K562 (cell line): ENCODE data around the gene NFATC2. TPM values are rescaled to one million over a fixed set of nuclear protein-coding genes. Genes with fewer than 3 reads are reported as not detected.
A peak's percentile ranks its signal among the peaks of the same experiment; 100 is the strongest.

ENCODE experiments used
- ATAC-seq: fragments of 200-7000 bp; cut with Tn5 transposase; 3 replicates; pipeline ENCODE4 v1.9.1; 2020; ENCODE audit warnings: moderate library complexity
- BruUV-seq: library from RNA; stranded (reverse); fragments of 400-500 nt; replicated peaks from 2 replicates; lab custom pipeline; 2021; lab: Mats Ljungman, UMichigan
- CTCF ChIA-PET: fragments of 300-600 bp; formaldehyde crosslinking; extraction: SDS; loops from one replicate; lab custom pipeline; 2021; ENCODE audit warnings: low intra/inter-chr PET ratio; lab: Yijun Ruan, JAX
- POLR2A ChIA-PET: fragments of 300-600, 350-650 bp; sonication (Branson Sonifier 250); formaldehyde crosslinking; extraction: SDS; loops from one replicate; lab custom pipeline; 2021; ENCODE audit warnings: antibody characterized with exemption, inconsistent platforms; lab: Yijun Ruan, JAX
- DNase-seq, 4 experiments: peaks; one replicate each; pipeline versions ENCODE4 v3.0.0 to v3.0.0-alpha.2; 2011 to 2018; ENCODE audit warnings: low spot score in 3 of 4, mixed read lengths in 3 of 4; ENCODE audit errors: extremely low read depth in 1 of 4
- FAIRE-seq: peaks from 2 replicates; lab custom pipeline; 2011; peaks lifted over from hg19 to GRCh38; lab: Jason Lieb, UNC
- H2AFZ ChIP-seq: 2 replicates; pipeline ENCODE4 v1.6.0; 2011; ENCODE audit warnings: low read depth, low read length, control low read depth, inconsistent platforms
- H3K27ac ChIP-seq: fragments of 200-600 bp; 3 replicates; pipeline ENCODE4 v1.8.0; 2011; ENCODE audit warnings: low read depth, mild to moderate bottlenecking, control low read depth, inconsistent platforms, low read length, moderate library complexity, mixed read lengths; ENCODE audit errors: extremely low read depth
- H3K27me3 ChIP-seq, 2 experiments: fragments of 300-600 bp in 1 of 2; 2 replicates in 1 of 2; 3 replicates in 1 of 2; pipeline versions ENCODE4 v1.6.0 to v1.8.0; 2011; ENCODE audit warnings: inconsistent platforms in 2 of 2, low read length in 2 of 2, mild to moderate bottlenecking in 1 of 2, mixed read lengths in 1 of 2, moderate library complexity in 1 of 2; ENCODE audit not compliant: control insufficient read depth in 2 of 2, insufficient read depth in 2 of 2
- H3K36me3 ChIP-seq: fragments of 300-600 bp; 3 replicates; pipeline ENCODE4 v1.8.0; 2011; ENCODE audit warnings: mild to moderate bottlenecking, low read length, inconsistent platforms; ENCODE audit not compliant: control insufficient read depth, insufficient read depth
- H3K4me1 ChIP-seq, 2 experiments: fragments of 200-600 bp in 1 of 2; replicated peaks in 1 of 2; 2 replicates in 1 of 2; 3 replicates in 1 of 2; pipeline versions ENCODE4 v1.5.1 to v1.8.0; 2011; ENCODE audit warnings: inconsistent platforms in 2 of 2, low read length in 2 of 2, mild to moderate bottlenecking in 1 of 2, mixed read lengths in 1 of 2, moderate library complexity in 1 of 2; ENCODE audit not compliant: control insufficient read depth in 2 of 2, insufficient read depth in 2 of 2
- H3K4me2 ChIP-seq: 2 replicates; pipeline ENCODE4 v1.6.1; 2011; ENCODE audit warnings: low read length, control low read depth, inconsistent platforms, mixed read lengths; ENCODE audit not compliant: insufficient read depth
- H3K4me3 ChIP-seq: fragments of 200-600 bp; sonication (generic), shearing (Covaris generic); 2 replicates; pipeline ENCODE4 v1.5.1; 2016; ENCODE audit warnings: control low read depth, inconsistent platforms
- H3K79me2 ChIP-seq: fragments of 200-600 bp; 3 replicates; pipeline ENCODE4 v1.8.0; 2011; ENCODE audit warnings: low read length, inconsistent platforms; ENCODE audit not compliant: control insufficient read depth, insufficient read depth
- H3K9ac ChIP-seq, 2 experiments: 2 replicates each; pipeline versions ENCODE4 v1.6.0 to v1.6.1; 2011; ENCODE audit warnings: low read depth in 2 of 2, low read length in 2 of 2, control low read depth in 1 of 2, inconsistent platforms in 1 of 2, mild to moderate bottlenecking in 1 of 2, mixed read lengths in 1 of 2; ENCODE audit not compliant: insufficient read depth in 1 of 2
- H3K9me1 ChIP-seq: one replicate; pipeline ENCODE4 v1.6.0; 2011; ENCODE audit warnings: inconsistent platforms, mild to moderate bottlenecking, low read length, moderate library complexity; ENCODE audit not compliant: control insufficient read depth, insufficient read depth
- H3K9me3 ChIP-seq: replicated peaks from 2 replicates; pipeline ENCODE4 v1.5.1; 2011; ENCODE audit warnings: low read depth, low read length, inconsistent platforms; ENCODE audit not compliant: control insufficient read depth, insufficient read depth
- H4K20me1 ChIP-seq: replicated peaks from 2 replicates; pipeline ENCODE4 v1.6.1; 2011; ENCODE audit warnings: low read length, inconsistent platforms, mixed read lengths; ENCODE audit not compliant: control insufficient read depth, insufficient read depth
- ARID4B ChIP-seq: sonication (generic); formaldehyde crosslinking; IDR thresholded peaks from 2 replicates; pipeline ENCODE4 v1.8.0; 2022; ENCODE audit warnings: mild to moderate bottlenecking, missing genetic modification reagents
- C11orf30 ChIP-seq: fragments of 450-650 bp; IDR thresholded peaks from 2 replicates; pipeline ENCODE4 v1.6.1; 2016; ENCODE audit warnings: low read depth, mild to moderate bottlenecking
- CBFA2T3 ChIP-seq: fragments of 450-650 bp; IDR thresholded peaks from 2 replicates; pipeline ENCODE4 v1.6.1; 2017
- CTBP1 ChIP-seq: fragments of 450-650 bp; IDR thresholded peaks from 2 replicates; pipeline ENCODE4 v1.6.1; 2016; ENCODE audit warnings: borderline replicate concordance
- HMGN3 ChIP-seq: IDR thresholded peaks from 2 replicates; pipeline ENCODE4 v1.6.1; 2011; ENCODE audit warnings: borderline replicate concordance, low read depth, mild to moderate bottlenecking, mixed read lengths, low read length; ENCODE audit not compliant: insufficient read length; ENCODE audit errors: extremely low read depth
- MXI1 ChIP-seq: IDR thresholded peaks from 2 replicates; pipeline ENCODE4 v1.6.1; 2011; ENCODE audit warnings: low read depth, mild to moderate bottlenecking, improper control_type of control experiment, low read length
- SMARCB1 ChIP-seq: IDR thresholded peaks from 2 replicates; pipeline ENCODE4 v1.6.1; 2011; ENCODE audit warnings: improper control_type of control experiment, low read depth; ENCODE audit not compliant: insufficient read length
- SPI1 ChIP-seq: IDR thresholded peaks from 2 replicates; pipeline ENCODE4 v1.6.1; 2011; ENCODE audit warnings: low read depth, low read length, control low read depth, borderline replicate concordance
- SREBF1 ChIP-seq: fragments of 150-350 bp; IDR thresholded peaks from 2 replicates; pipeline ENCODE4 v1.6.1; 2014; ENCODE audit warnings: antibody characterized with exemption, low read depth, low read length, borderline replicate concordance
- SRSF3 ChIP-seq: fragments of 200-400 bp; formaldehyde crosslinking; IDR thresholded peaks from 2 replicates; pipeline ENCODE4 v1.6.1; 2016; ENCODE audit warnings: mild to moderate bottlenecking, low read length, moderate library complexity; ENCODE audit not compliant: insufficient read depth
- TFAP4 ChIP-seq: sonication (generic); formaldehyde crosslinking; IDR thresholded peaks from 2 replicates; pipeline ENCODE4 v1.8.0; 2022; ENCODE audit warnings: missing genetic modification reagents, mild to moderate bottlenecking, moderate library complexity, borderline replicate concordance
- ZBTB7A ChIP-seq: IDR thresholded peaks from 2 replicates; pipeline ENCODE4 v1.6.1; 2011; ENCODE audit warnings: low read depth, mild to moderate bottlenecking, low read length, moderate library complexity, borderline replicate concordance; ENCODE audit not compliant: control insufficient read depth
- ZNF639 ChIP-seq, 2 experiments: fragments of 200-800 bp in 1 of 2; sonication (Bioruptor generic) in 1 of 2; sonication (generic) in 1 of 2; formaldehyde crosslinking in 1 of 2; IDR thresholded peaks in 1 of 2; conservative IDR thresholded peaks in 1 of 2; 2 replicates each; pipeline versions ENCODE4 v1.5.0 to v1.6.1; 2016 to 2020; ENCODE audit warnings: missing compliant biosample characterization in 1 of 2, missing genetic modification characterization in 1 of 2, missing genetic modification reagents in 1 of 2
- ZNF740 ChIP-seq, 3 experiments: fragments of 200-800 bp in 1 of 3; sonication (Bioruptor generic) in 1 of 3; sonication (generic) in 1 of 3; formaldehyde crosslinking in 1 of 3; IDR thresholded peaks; 2 replicates each; pipeline versions ENCODE4 v1.6.1 to v1.8.0; 2016 to 2022; ENCODE audit warnings: mild to moderate bottlenecking in 2 of 3, missing compliant biosample characterization in 2 of 3, missing genetic modification characterization in 2 of 3, missing genetic modification reagents in 1 of 3
- WGBS: fragments of 100-300 bp; shearing (Covaris generic); methylation state at CpG from one replicate; pipeline ENCODE4 v1.1.6; 2016; ENCODE audit warnings: low coverage, mixed read lengths; ENCODE audit not compliant: insufficient coverage; ENCODE audit errors: missing lambda C conversion rate; 5-methylcytosine and 5-hydroxymethylcytosine counted together
- in situ Hi-C: fragments of 300-500 bp; cut with MboI; formaldehyde crosslinking; loops from 4 replicates; pipeline ENCODE4 v1.15.0; 2018; ENCODE audit warnings: inconsistent platforms, mixed read lengths
- intact Hi-C: fragments of 100-400 bp; cut with micrococcal nuclease; formaldehyde crosslinking; loops from 2 replicates; pipeline ENCODE4 v1.14.2; 2022
- polyA plus RNA-seq, 8 experiments: library from polyadenylated mRNA; depleted of rRNA in 4 of 8; stranded (reverse) in 5 of 8; unstranded in 3 of 8; fragments of >200 nt; fragmentation: Nextera tagmentation in 2 of 8; fragmentation: Illumina TruSeq in 1 of 8; extraction: Ambion mirVana in 2 of 8; extraction: Trizol in 1 of 8; gene quantifications; 2 replicates each; pipeline versions ENCODE4 v1.2.1 to v1.2.3, GENCODE V29; 2011 to 2014; ENCODE audit warnings: inconsistent platforms in 1 of 8, missing spikeins in 1 of 8
- total RNA-seq, 7 experiments: library from RNA; depleted of rRNA in 6 of 7; stranded (reverse); fragments of >200 nt in 6 of 7; fragmentation: Illumina TruSeq in 2 of 7; extraction: Trizol in 2 of 7; gene quantifications; 2 replicates each; pipeline versions ENCODE4 v1.2.1 to v1.2.3, GENCODE V29; 2011 to 2021; ENCODE audit warnings: low replicate concordance in 1 of 7

NFATC2 gene
- total and polyA plus RNA-seq, 9 of the 15 experiments (the other 6 are each of a cell fraction or from before 2014, with no cell fraction given), result 1.9 to 11.2 (median 3.0) TPM

- no peak overlapping the region for H3K4me2 ChIP-seq
- H3K4me3 ChIP-seq, result no peak overlapping the region
- POLR2A ChIA-PET, result no interaction called here
- in situ Hi-C loops, result no loop called here
- H3K4me1 ChIP-seq, result no peaks in the 10 kb centered on the region
- no peaks in the 10 kb centered on the region for H4K20me1 ChIP-seq
- peaks cover 25% of the 10 kb centered on the region; the same call in 2 of the 3 replicates for H3K36me3 ChIP-seq
- H3K9me1 ChIP-seq, result no peaks in the 10 kb centered on the region
- H2AFZ ChIP-seq, result no peak overlapping the region
- DNase-seq (peak in 3 of 4 experiments; percentile 12 to 44 (median 43)), FAIRE-seq (no peak), ATAC-seq (no peak)
- no TSS peak for BruUV-seq
- no peaks in the 10 kb centered on the region for H3K79me2 ChIP-seq
- H3K9ac ChIP-seq, result no peak overlapping the region
- CTCF ChIA-PET, result no interaction called here
- no peaks in the 10 kb centered on the region for H3K27me3 ChIP-seq
- WGBS, result 80% methylated on average over 1 of the region's 2 CpGs
- intact Hi-C loops, result no loop called here
- no peak overlapping the region for H3K27ac ChIP-seq
- no peaks in the 10 kb centered on the region for H3K9me3 ChIP-seq
- TF ChIP-seq ZBTB7A (no peak), SRSF3 (no peak), CBFA2T3 (no peak), MXI1 (no peak), TFAP4 (CRISPR knock-in tag) (no peak), ZNF740 (CRISPR knock-in tag; IDR thresholded peaks at IDR 0.05) (no peak), ZNF740 (tag; IDR thresholded peaks at IDR 0.05) (no peak), SPI1 (peak; percentile 43; the same call in 1 of the 2 replicates), C11orf30 (no peak), CTBP1 (0 out of 2 replicates have a peak, but pooled peaks have one; percentile 24), SMARCB1 (no peak), HMGN3 (no peak), SREBF1 (no peak), ARID4B (CRISPR knock-in tag) (no peak), ZNF639 (CRISPR knock-in tag; conservative IDR thresholded peaks at IDR 0.05 in 1 of 2, IDR thresholded peaks at IDR 0.05 in 1 of 2) (no peak)
Measured at GRCh38 chr20:51419231-51419630, 123.3 kb downstream of the NFATC2 start.
